ENCODE data around the gene A1BG.
"Not testable (repeated sequence)": the region's sequence is repeated elsewhere in the genome, so short reads cannot be mapped to it uniquely, and the experiment has no call there.

A1BG gene

GRCh38 chr19:58385891-58386575 lies 32.7 kb upstream of the A1BG start:
- no peak for DNase-seq

- DNase-seq = no peak
These were observed 32.1 kb upstream of the A1BG start for GRCh38 chr19:58385313-58385890.

DNA sequence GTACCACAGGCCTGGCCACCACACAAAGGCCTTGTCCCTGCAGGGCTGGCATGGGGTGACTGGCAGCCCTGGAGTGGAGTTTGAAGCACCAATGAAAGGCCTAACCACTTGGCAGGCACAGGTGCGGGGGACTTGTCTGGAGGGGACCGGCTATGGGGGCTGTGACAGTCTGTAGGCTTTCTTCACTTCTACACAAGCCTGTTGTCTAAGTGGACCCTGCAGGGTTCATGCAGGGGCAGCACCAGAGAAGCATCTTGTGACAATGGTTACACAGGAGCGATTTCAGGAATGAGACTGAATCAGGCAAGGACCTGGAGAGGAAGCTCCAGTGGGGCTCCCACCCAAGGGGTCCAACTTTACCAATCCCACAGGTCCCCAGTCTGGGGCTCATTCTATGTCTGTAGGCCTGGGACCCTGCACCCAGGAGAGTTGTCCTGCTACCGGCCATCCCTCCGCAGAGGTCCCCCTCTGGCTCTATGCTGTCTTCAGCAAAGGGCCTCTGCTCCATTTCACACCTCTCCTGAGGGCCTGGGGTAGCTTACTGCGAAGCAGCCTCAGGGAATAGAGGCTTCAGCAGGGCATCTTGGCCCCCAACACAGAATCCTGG lies 29.8 kb upstream of the A1BG start:
- no peak for DNase-seq

DNA sequence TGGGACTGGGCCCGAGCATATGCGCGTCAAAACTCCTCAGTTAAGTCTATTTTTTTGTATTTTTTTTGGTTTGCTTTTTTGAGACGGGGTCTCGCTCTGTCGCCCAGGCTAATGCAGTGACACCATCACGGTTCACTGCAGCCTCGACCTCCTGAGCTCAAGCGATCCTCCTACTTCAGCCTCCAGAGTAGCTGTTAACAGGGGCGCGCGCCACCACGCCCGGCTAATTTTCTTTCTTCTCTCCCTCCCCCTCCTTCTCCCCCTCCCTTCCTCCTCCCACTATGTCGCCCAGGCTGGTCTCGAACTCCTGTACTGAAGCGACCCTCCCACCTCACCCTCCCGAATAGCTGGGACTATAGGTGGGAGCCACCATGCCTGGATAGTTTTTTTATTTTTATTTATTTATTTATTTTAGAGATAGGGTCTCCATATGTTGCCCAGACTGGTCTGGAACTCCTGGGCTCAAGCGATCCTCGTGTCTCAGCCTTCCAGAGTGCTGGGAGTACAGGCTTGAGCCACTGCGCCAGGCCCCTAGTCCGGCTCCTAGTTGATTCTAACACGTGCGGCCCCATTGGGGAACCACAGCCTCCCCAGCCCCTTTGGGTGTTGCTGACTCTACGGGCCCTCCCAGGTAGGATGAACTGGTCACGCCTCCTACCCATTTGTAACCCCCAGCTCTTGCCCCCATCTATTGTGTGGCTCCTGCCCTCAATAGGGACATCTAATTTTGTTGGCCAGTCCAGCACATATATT lies 28.3 kb upstream of the A1BG start:
- DNase-seq = no peak

DNA sequence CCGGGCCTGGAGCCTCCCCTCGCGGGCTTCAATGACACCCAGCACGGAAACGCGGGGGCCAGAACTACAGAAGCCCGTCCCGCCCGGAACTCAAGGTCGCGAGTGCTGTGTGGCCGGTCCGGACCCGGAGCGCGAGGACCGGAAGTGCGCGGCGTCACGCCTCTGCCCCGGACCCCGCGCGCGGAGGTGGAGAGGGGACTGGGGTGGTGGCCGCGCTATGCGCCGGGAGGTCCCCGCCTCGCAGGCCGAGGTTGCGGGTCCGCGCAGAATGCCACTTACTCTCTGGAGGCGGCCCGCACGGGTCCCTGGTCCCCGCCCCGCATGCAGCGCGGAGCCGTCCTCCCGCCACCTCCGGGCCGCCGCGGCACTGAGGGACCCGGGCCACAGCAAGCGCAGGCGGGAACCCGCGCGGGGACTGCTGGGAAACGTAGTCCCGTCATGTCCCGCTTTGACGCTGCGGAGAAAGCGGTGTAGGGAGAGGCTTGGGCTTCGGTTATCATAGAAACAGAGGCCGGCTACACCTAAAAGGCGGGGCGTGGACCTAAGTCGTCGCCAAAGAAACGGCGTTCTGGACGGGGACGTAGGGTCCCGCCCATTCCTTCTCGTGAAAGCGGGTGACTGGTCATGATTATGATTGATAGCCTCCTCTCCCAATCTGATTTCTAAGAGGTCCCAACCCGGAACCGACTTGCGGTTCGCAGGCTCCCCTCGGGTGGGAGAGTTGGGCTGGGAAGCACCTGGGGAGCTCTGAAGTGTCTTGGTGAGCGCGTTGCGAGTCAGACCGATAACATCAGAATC lies 27.6 kb upstream of the A1BG start, which contains the start of gene ZNF837:
Gene ZNF837 (minus strand): TSS at position 369 of the 798 bp plus-strand sequence. CDS start 11,698 bp downstream, outside the sequence.
- DNase-seq = peak; percentile 100

- no peak for DNase-seq
These were observed 26.9 kb upstream of the A1BG start for GRCh38 chr19:58380037-58380661.

DNA sequence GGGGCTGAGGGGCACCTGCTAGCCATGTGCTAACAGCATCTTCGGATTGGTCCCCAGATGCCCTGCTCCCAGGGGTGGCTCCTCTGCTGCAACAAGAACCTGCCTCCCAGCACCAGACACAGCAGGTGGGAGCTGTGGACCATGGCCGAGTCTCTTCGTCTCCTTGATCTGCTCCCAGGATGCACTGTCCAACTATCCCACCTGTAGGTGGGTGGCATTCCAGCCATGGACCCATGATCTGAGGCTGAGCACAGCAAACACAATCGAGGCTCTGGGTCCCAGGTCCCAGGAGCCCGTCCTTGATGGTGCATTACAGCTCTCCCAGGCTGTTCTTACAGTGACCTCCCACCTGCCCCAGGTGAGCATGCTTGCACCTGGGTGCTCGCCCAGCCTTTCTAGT lies 26.0 kb upstream of the A1BG start:
- no peak for DNase-seq

GRCh38 chr19:58376724-58377123 lies 23.4 kb upstream of the A1BG start:
- DNase-seq = not testable (repeated sequence)

GRCh38 chr19:58374200-58374599 lies 20.9 kb upstream of the A1BG start:
- DNase-seq = no peak

- no peak for DNase-seq
These were observed 19.2 kb upstream of the A1BG start for GRCh38 chr19:58372311-58373133.

DNA sequence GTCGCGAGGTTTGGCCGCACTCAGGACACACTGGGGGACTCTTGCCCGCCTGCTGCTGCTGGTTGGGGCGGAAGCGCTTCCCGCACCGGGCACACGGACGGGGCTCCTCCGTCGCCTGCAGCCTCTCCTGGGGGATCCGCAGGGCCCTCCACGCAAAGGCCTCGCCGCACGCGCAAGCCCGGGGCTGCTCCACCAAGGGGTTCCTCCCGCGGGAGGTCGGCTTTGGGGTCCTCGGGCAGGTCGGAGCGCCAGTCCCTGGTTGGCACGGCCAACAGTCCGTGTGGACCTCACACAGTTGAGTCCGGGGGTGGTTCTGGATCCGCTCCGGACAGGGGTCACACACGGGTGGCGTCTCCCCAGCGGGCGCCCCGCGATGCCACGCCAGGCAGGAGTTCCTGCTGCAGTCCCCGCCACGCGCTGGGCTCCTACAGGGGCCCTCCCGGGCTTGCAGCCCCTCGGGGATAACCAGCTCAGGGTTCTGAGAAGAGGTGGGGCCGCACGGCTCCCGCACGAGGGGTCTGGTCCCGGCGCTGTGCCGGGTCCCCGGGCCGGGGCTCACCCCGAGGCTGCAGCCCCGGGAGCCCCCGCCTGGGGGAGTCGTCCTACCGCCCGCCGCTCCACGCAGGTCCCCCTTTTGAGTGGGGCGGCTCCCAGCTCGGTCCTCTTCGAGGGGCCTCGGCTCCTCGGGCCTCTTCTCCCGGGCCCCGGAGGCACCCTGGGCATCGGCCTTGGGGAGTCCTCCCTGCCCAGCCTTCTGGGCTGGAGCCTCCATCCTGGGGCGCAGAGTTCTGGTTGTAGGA lies 15.5 kb upstream of the A1BG start:
- DNase-seq = no peak

DNA sequence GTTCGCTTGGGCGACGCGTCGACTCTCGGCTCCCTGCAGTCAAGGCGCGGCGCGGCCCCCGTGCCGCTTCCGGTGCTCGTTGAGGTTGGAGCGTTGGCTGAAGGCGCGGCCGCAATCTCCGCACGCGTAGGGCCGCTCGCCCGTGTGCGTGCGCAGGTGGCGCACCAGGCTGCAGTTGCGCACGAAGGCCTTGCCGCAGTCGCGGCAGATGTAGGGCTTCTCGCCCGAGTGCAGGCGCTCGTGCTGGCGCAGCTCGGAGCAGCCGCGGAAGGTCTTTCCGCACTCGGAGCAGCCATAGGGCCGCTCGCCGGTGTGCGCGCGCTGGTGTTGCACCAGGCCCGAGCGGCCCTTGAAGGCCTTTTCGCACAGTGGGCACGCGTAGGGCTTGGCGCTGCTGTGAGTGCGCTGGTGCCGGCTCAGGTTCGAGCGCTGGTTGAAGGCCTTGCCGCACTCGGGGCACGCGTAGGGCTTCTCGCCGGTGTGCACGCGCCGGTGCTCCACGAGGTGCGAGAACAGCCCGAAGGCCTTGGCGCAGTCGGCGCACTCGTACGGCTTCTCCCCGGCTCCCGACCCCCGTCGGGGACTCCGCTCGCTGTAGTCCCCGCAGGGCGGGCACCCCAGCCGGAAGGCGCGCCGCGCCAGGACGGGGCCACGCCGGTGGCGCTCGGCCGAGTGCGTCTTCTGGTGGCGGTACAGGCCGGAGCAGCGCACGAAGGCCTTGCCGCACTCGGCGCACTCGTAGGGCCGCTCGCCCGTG lies 14.6 kb upstream of the A1BG start:
- DNase-seq = no peak

- no peak for DNase-seq
These were observed 13.5 kb upstream of the A1BG start for GRCh38 chr19:58366585-58367430.

- DNase-seq = no peak
These were observed 10.9 kb upstream of the A1BG start for GRCh38 chr19:58364146-58364545.

GRCh38 chr19:58362272-58362994 lies 9.1 kb upstream of the A1BG start, which contains the start of gene ZNF497:
ZNF497 (minus strand) TSS chr19:58362751; CDS start chr19:58357635, 5,116 bp downstream.
- peak; percentile 95 for DNase-seq

- DNase-seq = peak; percentile 52
These were observed 8.6 kb upstream of the A1BG start for GRCh38 chr19:58361900-58362271.

DNA sequence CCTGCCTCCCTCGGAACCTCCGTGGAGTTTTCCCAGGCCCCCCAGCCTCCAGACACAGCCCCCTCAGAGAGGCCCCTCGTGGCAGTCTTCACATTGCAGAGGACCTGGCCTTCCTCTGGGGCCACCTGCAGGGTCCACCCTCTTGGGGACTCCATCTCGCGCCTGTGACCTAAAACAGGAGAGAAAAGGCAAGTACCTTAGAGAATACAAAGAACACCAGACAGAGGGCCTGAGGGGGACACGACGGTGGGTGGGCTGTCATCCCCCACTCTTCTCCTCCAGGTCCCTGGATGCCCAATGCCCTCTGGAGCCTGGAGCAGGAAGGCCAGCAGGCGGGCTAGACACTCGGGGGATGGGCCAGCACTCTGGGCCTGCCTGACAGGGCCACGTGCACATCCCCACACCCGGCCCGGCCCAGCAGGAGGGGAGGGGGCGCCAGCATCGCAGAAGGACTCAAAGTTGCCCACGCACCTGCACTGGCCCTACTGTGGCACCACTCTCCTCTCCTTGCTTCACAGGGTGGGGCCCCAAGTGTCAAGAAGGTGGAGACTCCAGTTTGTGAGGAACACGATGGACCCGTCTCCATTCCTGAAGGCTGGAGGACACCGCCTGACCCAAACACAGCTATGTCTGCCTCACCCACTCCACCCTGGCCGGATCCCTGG lies 4.3 kb upstream of the A1BG start:
- DNase-seq = no peak
